Caco-2 (cell line): Measurements from ENCODE around the gene HACD2. TPM values are rescaled to one million over a fixed set of nuclear protein-coding genes. Genes with fewer than 3 reads are reported as not detected.

Experiments
- BruUV-seq: library from RNA; stranded (reverse); fragments of 400-500 nt; replicated peaks from 2 replicates; lab custom pipeline; 2021; lab: Mats Ljungman, UMichigan
- CTCF ChIA-PET: fragments of 300-600 bp; sonication (Branson Sonifier 250); formaldehyde crosslinking; loops from one replicate; lab custom pipeline; 2022; ENCODE audit warnings: antibody characterized with exemption; lab: Charles Lee
- POLR2A ChIA-PET: fragments of 300-600 bp; sonication (Branson Sonifier 250); formaldehyde crosslinking; loops from one replicate; lab custom pipeline; 2022; ENCODE audit warnings: antibody characterized with exemption; lab: Charles Lee
- DNase-seq, 2 experiments: peaks; one replicate each; pipeline versions ENCODE4 v3.0.0 to v3.0.0-alpha.2; 2020 to 2022
- H3K27me3 ChIP-seq: replicated peaks from 2 replicates; pipeline ENCODE4 v1.6.0; 2011; ENCODE audit warnings: low read length; ENCODE audit not compliant: control insufficient read depth, insufficient read depth
- H3K36me3 ChIP-seq: 2 replicates; pipeline ENCODE4 v1.5.1; 2011; ENCODE audit warnings: low read length; ENCODE audit not compliant: control insufficient read depth, insufficient read depth
- H3K4me1 ChIP-seq: fragments of 250-450 bp; sonication (Bioruptor Pico); 2 replicates; pipeline ENCODE4 v1.5.1; 2020; ENCODE audit warnings: mild to moderate bottlenecking
- H3K4me3 ChIP-seq: 2 replicates; pipeline ENCODE4 v1.5.1; 2011; ENCODE audit warnings: low read depth, mild to moderate bottlenecking, control low read depth, low read length
- H3K9me3 ChIP-seq: fragments of 250-450 bp; sonication (Bioruptor Pico); 2 replicates; pipeline ENCODE4 v1.5.1; 2020; ENCODE audit warnings: mild to moderate bottlenecking, moderate library complexity
- H3K27ac Mint-ChIP-seq: one replicate; pipeline ENCODE4 v1.8.0; 2022; ENCODE audit warnings: mixed read lengths; ENCODE audit not compliant: unreplicated experiment
- H3K27me3 Mint-ChIP-seq: one replicate; pipeline ENCODE4 v1.8.0; 2022; ENCODE audit warnings: mixed read lengths; ENCODE audit not compliant: insufficient read depth, unreplicated experiment
- H3K36me3 Mint-ChIP-seq: one replicate; pipeline ENCODE4 v1.8.0; 2022; ENCODE audit warnings: mild to moderate bottlenecking, mixed read lengths; ENCODE audit not compliant: insufficient read depth, unreplicated experiment
- H3K4me1 Mint-ChIP-seq: one replicate; pipeline ENCODE4 v1.8.0; 2022; ENCODE audit warnings: low read depth, mixed read lengths; ENCODE audit not compliant: unreplicated experiment
- H3K4me3 Mint-ChIP-seq: one replicate; pipeline ENCODE4 v1.8.0; 2022; ENCODE audit warnings: mild to moderate bottlenecking, moderate library complexity, mixed read lengths; ENCODE audit not compliant: unreplicated experiment
- H3K9me3 Mint-ChIP-seq: one replicate; pipeline ENCODE4 v1.8.0; 2022; ENCODE audit warnings: mixed read lengths; ENCODE audit not compliant: unreplicated experiment
- intact Hi-C: fragments of 100-400 bp; cut with micrococcal nuclease; formaldehyde crosslinking; loops from one replicate; pipeline ENCODE4 v1.10.0; 2022; ENCODE audit not compliant: unreplicated experiment
- total RNA-seq: library from RNA; stranded (reverse); gene quantifications from 2 replicates; pipeline ENCODE4 v1.2.3, GENCODE V29; 2022
- TF ChIP-seq, protein P1 (sequence below), 2 experiments: fragments of 200-600 bp in 1 of 2; IDR thresholded peaks; 1 replicate in 1 of 2; 2 replicates in 1 of 2; pipeline versions ENCODE4 v1.5.1 to v1.8.0; 2011 to 2022; ENCODE audit warnings: antibody characterized with exemption in 1 of 2, control low read depth in 1 of 2, inconsistent platforms in 1 of 2, low read depth in 1 of 2, low read length in 1 of 2, mild to moderate bottlenecking in 1 of 2, moderate library complexity in 1 of 2; ENCODE audit not compliant: insufficient read depth in 1 of 2, severe bottlenecking in 1 of 2, unreplicated experiment in 1 of 2

Gene HACD2
- total RNA-seq, 1 experiment from 2014 or later = 92.5 TPM

DNA sequence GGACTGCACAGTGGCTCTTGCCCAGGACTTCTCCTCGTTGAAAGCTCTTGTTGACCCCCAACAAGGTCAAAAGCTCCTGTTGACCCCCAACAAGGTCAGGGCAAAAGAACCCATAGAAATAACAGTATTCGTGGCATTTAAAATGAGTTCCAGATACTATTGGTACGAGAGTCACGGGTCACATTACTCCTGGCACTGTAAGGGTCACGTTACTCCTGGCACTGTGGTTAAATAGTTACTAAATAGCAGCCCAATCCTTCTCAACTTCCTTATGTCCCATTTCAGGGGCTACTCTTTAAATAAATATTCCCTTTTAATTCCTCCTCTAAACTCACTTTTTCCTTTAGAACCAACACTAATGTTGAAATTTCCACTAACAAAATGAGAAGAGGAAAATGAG, 117.8 kb downstream of the HACD2 start:
- Histone ChIP-seq H3K27me3 (no peaks in the 10 kb centered on the region), H3K36me3 (no peaks in the 10 kb centered on the region), H3K9me3 (no peaks in the 10 kb centered on the region), H3K4me1 (no peaks in the 10 kb centered on the region), H3K4me3 (no peak overlapping the region)
- H3K4me3 Mint-ChIP-seq = no peak overlapping the region
- POLR2A ChIA-PET = no interaction called here
- CTCF ChIA-PET = no interaction called here
- DNase-seq = no peak
- BruUV-seq = no TSS peak
- H3K27ac Mint-ChIP-seq = no peak overlapping the region
- no peaks in the 10 kb centered on the region for H3K36me3 Mint-ChIP-seq
- no peaks in the 10 kb centered on the region for H3K9me3 Mint-ChIP-seq
- peaks cover 4% of the 10 kb centered on the region for H3K27me3 Mint-ChIP-seq
- TF ChIP-seq, protein P1, sequence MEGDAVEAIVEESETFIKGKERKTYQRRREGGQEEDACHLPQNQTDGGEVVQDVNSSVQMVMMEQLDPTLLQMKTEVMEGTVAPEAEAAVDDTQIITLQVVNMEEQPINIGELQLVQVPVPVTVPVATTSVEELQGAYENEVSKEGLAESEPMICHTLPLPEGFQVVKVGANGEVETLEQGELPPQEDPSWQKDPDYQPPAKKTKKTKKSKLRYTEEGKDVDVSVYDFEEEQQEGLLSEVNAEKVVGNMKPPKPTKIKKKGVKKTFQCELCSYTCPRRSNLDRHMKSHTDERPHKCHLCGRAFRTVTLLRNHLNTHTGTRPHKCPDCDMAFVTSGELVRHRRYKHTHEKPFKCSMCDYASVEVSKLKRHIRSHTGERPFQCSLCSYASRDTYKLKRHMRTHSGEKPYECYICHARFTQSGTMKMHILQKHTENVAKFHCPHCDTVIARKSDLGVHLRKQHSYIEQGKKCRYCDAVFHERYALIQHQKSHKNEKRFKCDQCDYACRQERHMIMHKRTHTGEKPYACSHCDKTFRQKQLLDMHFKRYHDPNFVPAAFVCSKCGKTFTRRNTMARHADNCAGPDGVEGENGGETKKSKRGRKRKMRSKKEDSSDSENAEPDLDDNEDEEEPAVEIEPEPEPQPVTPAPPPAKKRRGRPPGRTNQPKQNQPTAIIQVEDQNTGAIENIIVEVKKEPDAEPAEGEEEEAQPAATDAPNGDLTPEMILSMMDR (IDR thresholded peaks at IDR 0.05; ENCODE audit: insufficient read depth in 1 of 2, low read depth in 1 of 2, low read length in 1 of 2, severe bottlenecking in 1 of 2, unreplicated experiment in 1 of 2) = no peak
- H3K4me1 Mint-ChIP-seq = no peaks in the 10 kb centered on the region
- intact Hi-C loops = no loop called here

DNA sequence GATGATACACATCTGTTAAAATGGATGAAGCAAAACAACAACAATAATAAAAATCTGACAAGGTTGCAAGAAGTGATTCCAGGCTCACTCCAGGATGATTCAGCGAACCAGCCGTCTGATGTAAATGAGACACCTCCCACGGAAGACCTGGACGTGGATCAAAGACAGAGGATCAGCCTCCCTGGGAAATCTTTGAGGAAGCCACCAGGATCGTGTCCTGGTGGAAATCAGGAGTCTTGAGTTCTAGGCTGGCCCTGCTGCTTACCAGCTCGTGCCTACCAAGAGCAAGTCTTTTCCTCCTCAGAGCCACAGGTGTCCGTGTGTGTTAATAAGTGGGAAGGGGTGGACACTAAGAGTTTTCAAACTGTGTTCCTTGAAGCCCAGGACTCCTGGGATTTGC, 120.6 kb downstream of the HACD2 start:
- Histone ChIP-seq H3K9me3 (no peaks in the 10 kb centered on the region), H3K4me3 (no peak overlapping the region), H3K4me1 (no peaks in the 10 kb centered on the region), H3K27me3 (no peaks in the 10 kb centered on the region), H3K36me3 (no peaks in the 10 kb centered on the region)
- H3K9me3 Mint-ChIP-seq = no peaks in the 10 kb centered on the region
- ChIA-PET CTCF (no interaction called here), POLR2A (interaction anchor here (0.5 kb wide), 1 partner anchor 546 kb away, joined by 3 read pairs; no protein-coding TSS in a partner anchor)
- H3K4me1 Mint-ChIP-seq = no peaks in the 10 kb centered on the region
- TF ChIP-seq, protein P1 (IDR thresholded peaks at IDR 0.05; ENCODE audit: insufficient read depth in 1 of 2, low read depth in 1 of 2, low read length in 1 of 2, severe bottlenecking in 1 of 2, unreplicated experiment in 1 of 2) = no peak
- H3K27ac Mint-ChIP-seq = no peak overlapping the region
- DNase-seq = no peak
- intact Hi-C loops = no loop called here
- H3K36me3 Mint-ChIP-seq = no peaks in the 10 kb centered on the region
- H3K27me3 Mint-ChIP-seq = peaks cover 4% of the 10 kb centered on the region
- no TSS peak for BruUV-seq
- H3K4me3 Mint-ChIP-seq = no peak overlapping the region

DNA sequence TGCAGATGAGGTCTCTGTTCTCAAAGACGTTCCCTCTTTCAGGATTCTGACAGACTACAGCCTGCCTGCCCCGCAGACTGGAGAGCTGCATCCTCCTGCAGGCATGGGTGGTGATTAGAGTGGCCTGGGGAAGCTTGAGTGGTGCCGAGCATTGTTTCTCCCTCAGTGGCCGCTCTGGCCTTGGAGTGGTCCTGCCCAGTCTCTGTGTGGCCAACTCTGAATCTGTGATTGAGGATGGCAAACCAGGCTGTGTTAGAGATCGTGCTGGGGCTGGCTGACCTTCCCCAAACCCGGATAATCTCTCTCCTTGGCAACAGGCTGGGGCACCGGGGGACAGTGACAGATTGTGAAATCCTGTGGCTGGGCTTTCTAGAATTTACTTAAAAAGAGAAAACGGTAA, 125.0 kb downstream of the HACD2 start:
- no TSS peak for BruUV-seq
- CTCF ChIA-PET = no interaction called here
- no peaks in the 10 kb centered on the region for H3K36me3 ChIP-seq
- Mint-ChIP-seq H3K4me3 (no peak overlapping the region), H3K9me3 (no peaks in the 10 kb centered on the region), H3K36me3 (no peaks in the 10 kb centered on the region), H3K4me1 (no peaks in the 10 kb centered on the region), H3K27ac (no peak overlapping the region), H3K27me3 (no peaks in the 10 kb centered on the region)
- no peak overlapping the region for H3K4me3 ChIP-seq
- POLR2A ChIA-PET = no interaction called here
- no peaks in the 10 kb centered on the region for H3K4me1 ChIP-seq
- intact Hi-C loops = no loop called here
- no peak for DNase-seq
- no peaks in the 10 kb centered on the region for H3K9me3 ChIP-seq
- no peaks in the 10 kb centered on the region for H3K27me3 ChIP-seq
- TF ChIP-seq, protein P1 (IDR thresholded peaks at IDR 0.05; ENCODE audit: insufficient read depth in 1 of 2, low read depth in 1 of 2, low read length in 1 of 2, severe bottlenecking in 1 of 2, unreplicated experiment in 1 of 2) = no peak
